H1 (cell line): ENCODE measurements around the gene ACAD9. TPM values are rescaled to one million over a fixed set of nuclear protein-coding genes. Genes with fewer than 3 reads are reported as not detected.
"Not testable (repeated sequence)": the region's sequence is repeated elsewhere in the genome, so short reads cannot be mapped to it uniquely, and the experiment has no call there.

Experiments used
- CTCF ChIA-PET: fragments of 300-600 bp; sonication (Branson Sonifier 250); formaldehyde crosslinking; loops from one replicate; lab custom pipeline; 2021; ENCODE audit not compliant: partially characterized antibody; lab: Charles Lee
- POLR2A ChIA-PET: fragments of 300-600 bp; sonication (Branson Sonifier 250); formaldehyde crosslinking; loops from one replicate; lab custom pipeline; 2021; ENCODE audit warnings: inconsistent platforms; ENCODE audit not compliant: partially characterized antibody; lab: Charles Lee
- DNase-seq, 2 experiments: peaks; one replicate each; pipeline versions ENCODE4 v3.0.0 to v3.0.0-alpha.2; 2010 to 2022; ENCODE audit warnings: low spot score in 2 of 2, low read depth in 1 of 2, mixed read lengths in 1 of 2
- FAIRE-seq: peaks from 2 replicates; lab custom pipeline; 2011; peaks lifted over from hg19 to GRCh38; lab: Jason Lieb, UNC
- H2AFZ ChIP-seq: 2 replicates; pipeline ENCODE4 v1.8.1; 2012; ENCODE audit warnings: low read length, inconsistent platforms
- H2AK5ac ChIP-seq: 2 replicates; pipeline ENCODE4 v1.6.1; 2013; ENCODE audit warnings: low read depth, low read length
- H2BK120ac ChIP-seq: replicated peaks from 2 replicates; pipeline ENCODE3; 2013; ENCODE audit warnings: low read depth, low read length, inconsistent platforms
- H2BK12ac ChIP-seq: 2 replicates; pipeline ENCODE4 v1.6.1; 2013; ENCODE audit warnings: low read depth, low read length
- H2BK15ac ChIP-seq: 2 replicates; pipeline ENCODE4 v1.6.1; 2013; ENCODE audit warnings: low read length
- H2BK20ac ChIP-seq: 2 replicates; pipeline ENCODE4 v1.6.1; 2013; ENCODE audit warnings: low read length
- H2BK5ac ChIP-seq: 2 replicates; pipeline ENCODE4 v1.6.1; 2013; ENCODE audit warnings: low read depth, low read length
- H3K14ac ChIP-seq: 2 replicates; pipeline ENCODE4 v1.6.1; 2013; ENCODE audit warnings: inconsistent platforms; ENCODE audit not compliant: insufficient read length
- H3K18ac ChIP-seq: 2 replicates; pipeline ENCODE4 v1.6.1; 2013; ENCODE audit warnings: low read length; ENCODE audit errors: extremely low read depth
- H3K23ac ChIP-seq: 2 replicates; pipeline ENCODE4 v1.6.1; 2013; ENCODE audit warnings: inconsistent platforms; ENCODE audit not compliant: insufficient read length
- H3K23me2 ChIP-seq: 2 replicates; pipeline ENCODE4 v1.6.1; 2013; ENCODE audit warnings: low read depth, low read length
- H3K27ac ChIP-seq: 2 replicates; pipeline ENCODE4 v1.6.1; 2011; ENCODE audit warnings: low read depth, low read length, inconsistent platforms
- H3K27me3 ChIP-seq, 4 experiments: replicated peaks in 1 of 4; 1 replicate in 1 of 4; 2 replicates in 3 of 4; pipeline versions ENCODE4 v1.6.1 to v1.8.1; 2011 to 2013; ENCODE audit warnings: low read length in 3 of 4, mild to moderate bottlenecking in 3 of 4, inconsistent platforms in 2 of 4, mixed read lengths in 2 of 4, moderate library complexity in 1 of 4; ENCODE audit not compliant: control insufficient read depth in 3 of 4, insufficient read depth in 3 of 4; ENCODE audit errors: extremely low read depth in 1 of 4
- H3K36me3 ChIP-seq, 4 experiments: 2 replicates each; pipeline versions ENCODE4 v1.6.1 to v1.8.1; 2011 to 2013; ENCODE audit warnings: mild to moderate bottlenecking in 4 of 4, low read length in 3 of 4, moderate library complexity in 2 of 4, control low read depth in 1 of 4, inconsistent platforms in 1 of 4; ENCODE audit not compliant: insufficient read depth in 4 of 4, control insufficient read depth in 2 of 4
- H3K4ac ChIP-seq: replicated peaks from 2 replicates; pipeline ENCODE3; 2013; ENCODE audit warnings: low read length, low read depth, mixed read lengths, inconsistent platforms; ENCODE audit not compliant: insufficient read length
- H3K4me1 ChIP-seq, 4 experiments: replicated peaks in 1 of 4; 1 replicate in 1 of 4; 2 replicates in 3 of 4; pipeline versions ENCODE4 v1.6.1 to v1.8.1; 2011 to 2013; ENCODE audit warnings: low read length in 3 of 4, inconsistent platforms in 2 of 4, mixed read lengths in 1 of 4; ENCODE audit not compliant: insufficient read depth in 4 of 4, control insufficient read depth in 3 of 4
- H3K4me2 ChIP-seq, 2 experiments: 2 replicates each; pipeline versions ENCODE4 v1.6.1 to v1.8.1; 2011 to 2013; ENCODE audit warnings: low read depth in 2 of 2, low read length in 2 of 2, control low read depth in 1 of 2, inconsistent platforms in 1 of 2, mild to moderate bottlenecking in 1 of 2; ENCODE audit not compliant: insufficient read depth in 1 of 2
- H3K4me3 ChIP-seq, 4 experiments: fragments of 200-600, 300-600 bp in 1 of 4; sonication (generic), shearing (Covaris generic), sonication (Bioruptor Twin) in 1 of 4; 2 replicates each; pipeline versions ENCODE4 v1.5.1 to v1.8.1; 2011 to 2016; ENCODE audit warnings: low read length in 4 of 4, low read depth in 3 of 4, control low read depth in 2 of 4, inconsistent platforms in 2 of 4, mild to moderate bottlenecking in 2 of 4, mixed read lengths in 1 of 4, moderate library complexity in 1 of 4; ENCODE audit not compliant: insufficient read depth in 2 of 4; ENCODE audit errors: extremely low read depth in 1 of 4
- H3K56ac ChIP-seq: replicated peaks from 2 replicates; pipeline ENCODE3; 2013; ENCODE audit warnings: low read depth, mild to moderate bottlenecking, mixed read lengths, low read length, inconsistent platforms; ENCODE audit not compliant: insufficient read length
- H3K79me1 ChIP-seq: 2 replicates; pipeline ENCODE4 v1.6.1; 2013; ENCODE audit warnings: low read depth, low read length, control low read depth
- H3K79me2 ChIP-seq, 2 experiments: 2 replicates each; pipeline versions ENCODE4 v1.6.1 to v1.8.1; 2012 to 2013; ENCODE audit warnings: low read length in 2 of 2, mild to moderate bottlenecking in 2 of 2, inconsistent platforms in 1 of 2; ENCODE audit not compliant: insufficient read depth in 2 of 2, control insufficient read depth in 1 of 2
- H3K9ac ChIP-seq, 4 experiments: replicated peaks in 1 of 4; 1 replicate in 1 of 4; 2 replicates in 3 of 4; pipeline versions ENCODE4 v1.6.1 to v1.8.1; 2011 to 2013; ENCODE audit warnings: low read depth in 3 of 4, low read length in 3 of 4, control low read depth in 2 of 4, mild to moderate bottlenecking in 2 of 4, moderate library complexity in 2 of 4, inconsistent platforms in 1 of 4; ENCODE audit errors: extremely low read depth in 1 of 4
- H3K9me3 ChIP-seq, 2 experiments: 2 replicates each; pipeline versions ENCODE4 v1.6.1 to v1.8.1; 2012 to 2013; ENCODE audit warnings: mild to moderate bottlenecking in 2 of 2, moderate library complexity in 2 of 2, control low read depth in 1 of 2, inconsistent platforms in 1 of 2, low read depth in 1 of 2, low read length in 1 of 2, mixed read lengths in 1 of 2; ENCODE audit not compliant: insufficient read depth in 2 of 2
- H4K20me1 ChIP-seq, 2 experiments: replicated peaks in 1 of 2; 2 replicates each; pipeline versions ENCODE3 to v1.8.1; 2011 to 2013; ENCODE audit warnings: inconsistent platforms in 2 of 2, low read length in 2 of 2, mild to moderate bottlenecking in 1 of 2; ENCODE audit not compliant: insufficient read depth in 2 of 2, control insufficient read depth in 1 of 2
- H4K5ac ChIP-seq: 2 replicates; pipeline ENCODE4 v1.6.1; 2013; ENCODE audit warnings: low read length, low read depth, mixed read lengths, inconsistent platforms; ENCODE audit not compliant: insufficient read length
- H4K8ac ChIP-seq: 2 replicates; pipeline ENCODE4 v1.8.0; 2013; ENCODE audit warnings: mild to moderate bottlenecking, moderate library complexity, low read length, inconsistent platforms; ENCODE audit not compliant: insufficient read depth; ENCODE audit errors: extremely low read depth
- H4K91ac ChIP-seq: replicated peaks from 2 replicates; pipeline ENCODE3; 2013; ENCODE audit warnings: low read length, mixed read lengths, inconsistent platforms; ENCODE audit not compliant: insufficient read length
- WGBS, 2 experiments: shearing (Covaris generic) in 1 of 2; methylation state at CpG; one replicate each; pipeline versions ENCODE4 v1.1.6 to v1.1.7; 2013 to 2015; ENCODE audit warnings: low lambda C conversion rate in 2 of 2, mixed read lengths in 2 of 2, inconsistent platforms in 1 of 2, low coverage in 1 of 2, missing lambda C conversion rate in 1 of 2; ENCODE audit not compliant: insufficient replicate concordance in 2 of 2, insufficient coverage in 1 of 2, insufficient read length in 1 of 2; ENCODE audit errors: extremely low coverage in 1 of 2, missing lambda C conversion rate in 1 of 2; 5-methylcytosine and 5-hydroxymethylcytosine counted together
- polyA plus RNA-seq, 7 experiments: library from polyadenylated mRNA; depleted of rRNA in 3 of 7; stranded (reverse) in 5 of 7; unstranded in 2 of 7; fragments of >200 nt in 5 of 7; fragments of 200-250 nt in 2 of 7; gene quantifications; 1 replicate in 5 of 7; 2 replicates in 1 of 7; 4 replicates in 1 of 7; pipeline versions ENCODE4 v1.2.1 to v1.2.3, GENCODE V29; 2011 to 2013; ENCODE audit warnings: missing spikeins in 2 of 7, mixed read lengths in 2 of 7
- total RNA-seq: library from RNA; stranded (reverse); fragmentation: NEBNext Ultra II Directional; extraction: Animal tissue kit (Norgen Biotek cat#: 25700); gene quantifications from 2 replicates; pipeline ENCODE4 v1.2.1, GENCODE V29; 2021

Gene ACAD9
- total and polyA plus RNA-seq, 2 of the 8 experiments (the other 6 are each of a cell fraction or from before 2014, with no cell fraction given), result 27.5 to 28.9 TPM

DNA sequence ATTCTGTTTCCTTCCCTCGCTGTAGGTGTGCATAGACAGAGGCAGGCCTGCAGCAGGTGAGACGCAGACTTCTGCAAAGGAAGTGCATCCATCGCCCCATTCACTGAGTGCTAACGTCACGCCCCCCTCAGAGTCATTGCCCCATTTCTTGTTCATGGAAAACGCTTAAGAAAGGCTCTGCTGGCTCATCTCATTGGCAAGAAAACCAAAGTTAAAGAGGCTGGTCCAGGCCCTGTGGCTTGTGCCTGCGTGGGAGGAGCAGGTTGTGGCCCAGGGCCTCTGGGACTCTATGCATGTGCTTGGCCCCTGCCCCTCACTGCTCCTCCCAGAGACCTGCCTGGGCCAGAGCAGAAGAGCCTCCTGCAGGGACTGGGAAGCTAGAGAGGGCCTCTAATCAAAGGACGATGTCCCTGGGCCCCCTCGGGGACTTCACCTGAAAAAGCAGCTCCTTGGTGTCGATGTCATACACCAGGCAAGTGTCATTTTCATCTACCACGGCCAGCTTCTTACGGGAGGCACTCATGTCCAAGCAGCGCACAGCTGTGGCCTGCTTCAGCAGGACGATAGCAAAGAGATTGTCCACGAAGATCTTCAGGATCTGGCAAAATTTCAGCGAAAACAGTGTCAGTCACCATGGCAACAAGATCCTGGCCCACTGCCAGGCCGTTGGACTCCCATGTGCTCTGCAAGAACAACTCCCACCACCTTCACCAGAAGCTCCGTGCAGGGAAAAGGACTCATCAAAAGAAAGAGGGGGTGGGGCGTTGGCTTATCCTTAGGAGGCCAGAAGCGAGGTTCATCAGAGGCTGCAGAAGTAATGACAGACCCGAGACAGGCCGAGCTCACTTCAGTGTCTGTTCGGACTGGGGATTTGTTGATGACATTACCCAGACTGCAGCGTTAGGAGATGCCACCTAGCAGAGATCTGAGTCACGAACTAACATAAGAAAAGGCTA lies 14.3 kb upstream of the ACAD9 start:
- H2BK15ac ChIP-seq, H3K79me1 ChIP-seq, H2BK120ac ChIP-seq, FAIRE-seq, H2BK20ac ChIP-seq, H3K4me2 ChIP-seq, H2AK5ac ChIP-seq, H4K5ac ChIP-seq, H2AFZ ChIP-seq, H3K56ac ChIP-seq, H3K23ac ChIP-seq, H3K27me3 ChIP-seq, H3K9ac ChIP-seq, H3K23me2 ChIP-seq, H3K27ac ChIP-seq, H3K14ac ChIP-seq, H3K79me2 ChIP-seq, H4K8ac ChIP-seq, H3K36me3 ChIP-seq, H3K4me1 ChIP-seq, DNase-seq, H4K20me1 ChIP-seq, H3K18ac ChIP-seq, H4K91ac ChIP-seq, H3K4me3 ChIP-seq, H3K4ac ChIP-seq, H2BK12ac ChIP-seq, H2BK5ac ChIP-seq: not testable (repeated sequence)
- CTCF ChIA-PET, result interaction anchor here (1.1 to 7.0 kb wide), 3 partner anchors 11 to 42 kb away, joined by 4 to 42 read pairs (median 31); partner anchors contain the start of gene ACAD9
- peaks cover 8 to 14% of the 10 kb centered on the region in 2 experiments for H3K9me3 ChIP-seq
- POLR2A ChIA-PET, result interaction anchor here (0.7 to 1.6 kb wide), 2 partner anchors 14 to 79 kb away, joined by 3 to 4 read pairs; partner anchors contain the start of gene ACAD9
- WGBS, 2 experiments, result 86% methylated on average over 20 of the region's 25 CpGs; no CpG with 5 or more reads in 1 of the 2 experiments
